Measurements from ENCODE around the gene CCL14.

The CCL14 gene

GRCh38 chr17:36001862-36002603 lies 15.5 kb upstream of the CCL14 start:
- TF ChIP-seq GATA3 (IDR thresholded peaks at IDR 0.05; ENCODE audit: low read depth, low read length) (no peak), GATA2 (IDR thresholded peaks at IDR 0.05; ENCODE audit: low read depth, low read length) (no peak)

DNA sequence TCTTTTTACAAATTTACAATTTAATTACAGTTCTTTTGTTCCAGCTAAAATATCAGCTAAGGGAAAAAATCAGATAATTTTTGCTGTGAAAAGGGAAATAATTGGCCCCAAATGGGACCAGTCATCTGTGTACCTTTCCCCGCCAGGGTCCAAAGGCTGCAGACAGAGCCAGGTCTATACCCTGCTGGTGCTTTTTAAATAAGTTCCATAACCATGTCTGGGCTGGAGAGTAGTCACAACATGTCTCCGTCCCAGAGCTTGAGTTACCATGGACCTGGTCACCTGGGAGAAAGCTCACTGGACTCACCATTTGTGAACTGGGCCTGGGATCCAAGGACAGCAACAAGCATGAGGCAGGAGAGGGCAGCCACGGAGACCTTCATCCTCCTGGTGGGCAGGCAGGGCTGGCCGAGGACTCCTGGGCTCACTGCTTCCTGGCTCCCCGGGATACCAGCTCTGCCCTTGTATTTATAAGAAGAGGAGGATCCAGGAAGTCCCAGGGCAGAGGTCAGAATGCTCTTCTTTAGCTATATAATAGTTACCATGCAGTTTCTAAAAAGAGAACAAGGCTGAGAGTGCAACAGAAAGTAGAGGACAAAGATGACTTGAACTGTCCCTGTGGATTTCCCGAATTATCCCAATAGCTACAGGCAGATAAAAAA lies 14.7 kb upstream of the CCL14 start, which contains the start of gene CCL15:
Gene CCL15, minus strand, starts transcription at position 444 of the 662 bp plus-strand sequence. Its CDS starts 61 bp downstream, at position 383.
- TF ChIP-seq GATA2 (IDR thresholded peaks at IDR 0.05; ENCODE audit: low read depth, low read length) = no peak
- TF ChIP-seq GATA3 (IDR thresholded peaks at IDR 0.05; ENCODE audit: low read depth, low read length) = no peak

DNA sequence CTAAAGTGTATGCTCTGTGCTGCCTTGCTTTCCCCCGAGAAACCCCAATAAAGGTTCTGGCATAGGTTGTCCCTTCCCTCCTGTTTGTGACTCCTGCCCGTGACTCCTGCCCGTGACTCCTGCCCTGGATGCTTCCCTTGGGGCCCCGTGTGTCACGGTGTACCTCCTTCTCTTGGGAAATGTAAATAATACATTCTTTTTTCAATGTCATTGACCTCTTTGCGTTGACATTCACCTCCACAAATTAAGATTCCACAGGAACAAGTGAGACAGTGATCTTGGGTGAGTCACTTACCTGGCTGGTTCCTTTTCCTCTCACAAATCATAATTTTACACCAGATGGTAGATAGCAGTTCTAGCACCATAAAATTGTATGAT lies 14.2 kb upstream of the CCL14 start:
- TF ChIP-seq GATA3 (IDR thresholded peaks at IDR 0.05; ENCODE audit: low read depth, low read length) (no peak), GATA2 (IDR thresholded peaks at IDR 0.05; ENCODE audit: low read depth, low read length) (no peak)

GRCh38 chr17:35998756-35999155 lies 12.2 kb upstream of the CCL14 start:
- TF ChIP-seq GATA2 (IDR thresholded peaks at IDR 0.05; ENCODE audit: low read depth, low read length) (no peak), GATA3 (IDR thresholded peaks at IDR 0.05; ENCODE audit: low read depth, low read length) (no peak)

DNA sequence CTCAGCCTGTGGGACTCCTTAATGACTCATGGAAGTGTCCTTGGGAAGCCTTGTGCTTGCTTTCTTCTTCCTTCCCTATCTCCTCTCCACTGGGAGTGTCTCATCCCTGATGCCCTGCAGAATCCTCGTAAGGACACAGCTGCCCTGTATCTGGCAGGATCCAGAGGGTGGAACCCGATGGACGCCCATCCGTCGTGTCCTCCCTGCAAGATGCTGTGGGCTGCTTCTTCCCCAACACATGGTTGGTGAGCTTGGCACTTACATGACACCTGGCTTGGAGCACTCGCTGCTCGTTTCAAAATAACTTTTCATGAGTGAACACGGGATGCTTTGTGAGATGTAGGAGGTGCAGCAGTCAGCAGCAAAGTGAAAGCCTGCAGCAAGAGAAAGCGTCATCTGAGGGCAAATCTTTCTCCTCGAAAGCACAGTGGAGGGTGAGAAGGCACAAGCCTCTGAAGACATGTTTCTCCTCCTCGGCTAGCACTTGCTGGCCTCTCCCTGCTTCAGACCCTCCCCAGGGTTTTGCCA lies 11.6 kb upstream of the CCL14 start:
- TF ChIP-seq GATA2 (IDR thresholded peaks at IDR 0.05; ENCODE audit: low read depth, low read length) = no peak
- TF ChIP-seq GATA3 (IDR thresholded peaks at IDR 0.05; ENCODE audit: low read depth, low read length) = no peak

GRCh38 chr17:35991075-35991474 lies 4.5 kb upstream of the CCL14 start:
- no peak for TF ChIP-seq GATA3 (IDR thresholded peaks at IDR 0.05; ENCODE audit: low read depth, low read length)
- no peak for TF ChIP-seq GATA2 (IDR thresholded peaks at IDR 0.05; ENCODE audit: low read depth, low read length)

GRCh38 chr17:35988164-35988563 lies 1.6 kb upstream of the CCL14 start:
- TF ChIP-seq GATA3 (IDR thresholded peaks at IDR 0.05; ENCODE audit: low read depth, low read length) = no peak
- TF ChIP-seq GATA2 (IDR thresholded peaks at IDR 0.05; ENCODE audit: low read depth, low read length) = no peak

GRCh38 chr17:35984140-35984539 lies 2.4 kb downstream of the CCL14 start:
- TF ChIP-seq GATA2 (IDR thresholded peaks at IDR 0.05; ENCODE audit: low read depth, low read length) = no peak
- TF ChIP-seq GATA3 (IDR thresholded peaks at IDR 0.05; ENCODE audit: low read depth, low read length) = no peak

- TF ChIP-seq GATA2 (IDR thresholded peaks at IDR 0.05; ENCODE audit: low read depth, low read length) = no peak
These were observed 3.9 kb downstream of the CCL14 start for GRCh38 chr17:35982409-35983191.

GRCh38 chr17:35981908-35982330 lies 4.6 kb downstream of the CCL14 start:
- TF ChIP-seq GATA3 (IDR thresholded peaks at IDR 0.05; ENCODE audit: low read depth, low read length) = no peak

DNA sequence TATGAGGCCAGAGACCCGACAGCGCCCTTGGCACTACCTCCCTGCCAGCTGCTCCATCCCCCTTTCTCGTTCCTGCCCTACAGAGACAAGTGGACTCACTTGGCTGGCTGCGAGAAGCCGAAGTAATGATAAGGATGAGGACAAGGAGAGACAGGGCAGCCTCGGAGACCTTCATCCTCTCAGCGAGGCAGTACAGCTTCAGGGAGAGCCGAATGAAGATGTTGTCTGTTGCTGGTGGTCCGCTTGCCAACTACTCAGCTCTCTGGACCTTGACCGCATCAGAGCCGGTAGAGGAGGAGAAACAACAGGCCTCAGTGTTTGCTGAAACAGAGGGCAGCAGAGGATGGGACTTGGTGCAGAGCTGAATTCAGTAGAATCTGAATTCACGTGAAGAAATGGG lies 5.3 kb downstream of the CCL14 start, which contains the start of gene CCL16:
Gene CCL16, minus strand, starts transcription at position 252 of the 400 bp plus-strand sequence. Its CDS starts 77 bp downstream, at position 175.
- no peak for TF ChIP-seq GATA2 (IDR thresholded peaks at IDR 0.05; ENCODE audit: low read depth, low read length)

DNA sequence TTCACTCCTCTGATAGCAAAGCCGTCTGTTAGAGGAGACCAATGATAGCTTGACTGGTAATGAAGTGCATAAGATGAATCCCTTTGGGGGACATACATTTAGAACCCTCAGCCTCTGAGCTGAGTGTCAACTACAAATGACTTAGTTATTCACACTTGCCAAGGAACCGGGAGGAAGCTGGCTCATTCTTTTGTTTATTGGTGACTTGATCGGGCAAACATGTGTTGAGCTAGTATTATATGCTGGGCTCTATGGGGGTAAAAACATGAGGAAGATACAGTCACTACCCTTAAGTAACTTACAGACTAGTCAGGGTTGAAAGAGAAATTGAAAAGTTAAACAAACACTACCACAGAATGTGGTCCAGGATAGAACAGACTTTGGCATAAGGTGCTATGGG lies 8.2 kb downstream of the CCL14 start:
- TF ChIP-seq GATA3 (IDR thresholded peaks at IDR 0.05; ENCODE audit: low read depth, low read length) (no peak), GATA2 (IDR thresholded peaks at IDR 0.05; ENCODE audit: low read depth, low read length) (no peak)

DNA sequence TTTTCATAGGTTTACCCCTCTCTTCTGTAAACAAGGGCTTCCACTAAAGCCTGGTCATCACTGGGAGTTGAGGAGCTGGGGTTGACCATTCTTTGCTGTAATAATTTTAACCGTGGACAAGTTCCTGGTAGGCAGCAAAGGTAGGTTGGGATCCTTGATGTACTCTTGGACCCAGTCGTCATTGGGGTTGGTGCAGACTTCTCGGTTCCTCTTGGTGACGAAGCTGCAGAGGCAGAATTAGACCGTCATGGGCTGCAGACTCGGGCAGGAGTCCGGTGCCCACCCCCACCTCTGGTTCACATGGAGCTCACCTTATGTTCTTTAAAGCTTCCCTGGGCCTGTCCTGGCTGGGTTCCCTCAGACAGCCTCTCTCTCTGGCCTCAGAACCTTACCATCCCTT lies 9.0 kb downstream of the CCL14 start:
- TF ChIP-seq GATA3 (IDR thresholded peaks at IDR 0.05; ENCODE audit: low read depth, low read length) = no peak
- no peak for TF ChIP-seq GATA2 (IDR thresholded peaks at IDR 0.05; ENCODE audit: low read depth, low read length)

Data from SH-SY5Y (cell line).